Activated CD8-positive, alpha-beta T cell treated with anti-CD3 and anti-CD28 coated beads, Interleukin-2, amount 10 ng/mL, durations not matched to agents 7 days and 5 days (primary cell): Measurements from ENCODE around the gene GLRX2. TPM values are rescaled to one million over a fixed set of nuclear protein-coding genes. Genes with fewer than 3 reads are reported as not detected.
A peak's percentile ranks its signal among the peaks of the same experiment; 100 is the strongest.

ENCODE experiments used
- ATAC-seq: fragments of 150-1000 bp; cut with Tn5 transposase; one replicate; pipeline ENCODE4 v1.10.0; 2021; ENCODE audit warnings: moderate library complexity
- CTCF ChIA-PET: fragments of 350-600 bp; sonication (Branson Sonifier 250); formaldehyde crosslinking; loops from one replicate; lab custom pipeline; 2021; ENCODE audit warnings: antibody characterized with exemption; lab: Charles Lee
- POLR2A ChIA-PET: fragments of 350-600 bp; sonication (Branson Sonifier 250); formaldehyde crosslinking; loops from one replicate; lab custom pipeline; 2021; ENCODE audit warnings: antibody characterized with exemption; lab: Charles Lee
- DNase-seq: peaks from one replicate; pipeline ENCODE4 v3.0.0-alpha.2; 2020
- H3K27ac Mint-ChIP-seq: one replicate; pipeline ENCODE4 v1.8.0; 2021; ENCODE audit warnings: mild to moderate bottlenecking, mixed read lengths
- H3K27me3 Mint-ChIP-seq: one replicate; pipeline ENCODE4 v1.8.0; 2021; ENCODE audit warnings: low read depth, mixed read lengths
- H3K36me3 Mint-ChIP-seq: one replicate; pipeline ENCODE4 v1.8.0; 2021; ENCODE audit warnings: low read depth, mixed read lengths
- H3K4me1 Mint-ChIP-seq: one replicate; pipeline ENCODE4 v1.8.0; 2021; ENCODE audit warnings: low read depth, mixed read lengths
- H3K4me3 Mint-ChIP-seq: one replicate; pipeline ENCODE4 v1.8.0; 2021; ENCODE audit warnings: mild to moderate bottlenecking, mixed read lengths
- H3K9me3 Mint-ChIP-seq: one replicate; pipeline ENCODE4 v1.8.0; 2022; ENCODE audit warnings: mixed read lengths; ENCODE audit not compliant: insufficient read depth
- total RNA-seq, 2 experiments: library from RNA; stranded (reverse); gene quantifications; one replicate each; pipeline ENCODE4 v1.2.3, GENCODE V29; 2021

The GLRX2 gene
- total RNA-seq, 2 experiments from 2014 or later = 18.7 to 21.8 TPM

- H3K4me3 Mint-ChIP-seq = no peak overlapping the region
- H3K27me3 Mint-ChIP-seq = no peaks in the 10 kb centered on the region
- ATAC-seq = no peak
- POLR2A ChIA-PET = interaction anchor here (1.0 kb wide), 1 partner anchor 27 kb away, joined by 3 read pairs; the partner anchor contains the start of gene UCHL5
- no peaks in the 10 kb centered on the region for H3K4me1 Mint-ChIP-seq
- CTCF ChIA-PET = interaction anchor here (1.5 kb wide), 1 partner anchor 17 kb away, joined by 3 read pairs; no protein-coding TSS in a partner anchor
- no peak overlapping the region for H3K27ac Mint-ChIP-seq
- no peak for DNase-seq
- peaks cover 26% of the 10 kb centered on the region for H3K36me3 Mint-ChIP-seq
- H3K9me3 Mint-ChIP-seq = no peaks in the 10 kb centered on the region
Observed at GRCh38 chr1:193086342-193086741, 18.9 kb downstream of the GLRX2 start.

GRCh38 chr1:193085263-193085662 lies 20.0 kb downstream of the GLRX2 start:
- Mint-ChIP-seq H3K4me1 (no peaks in the 10 kb centered on the region), H3K36me3 (peaks cover 29% of the 10 kb centered on the region), H3K9me3 (no peaks in the 10 kb centered on the region), H3K27me3 (no peaks in the 10 kb centered on the region), H3K27ac (no peak overlapping the region), H3K4me3 (no peak overlapping the region)
- POLR2A ChIA-PET = no interaction called here
- no peak for ATAC-seq
- CTCF ChIA-PET = interaction anchor here (1.5 kb wide), 1 partner anchor 15 kb away, joined by 3 read pairs; no protein-coding TSS in a partner anchor
- no peak for DNase-seq

GRCh38 chr1:193083365-193084088 lies 21.7 kb downstream of the GLRX2 start:
- peaks cover 3% of the 10 kb centered on the region for H3K9me3 Mint-ChIP-seq
- ATAC-seq (no peak), DNase-seq (no peak)
- H3K36me3 Mint-ChIP-seq = peaks cover 42% of the 10 kb centered on the region
- H3K27ac Mint-ChIP-seq = no peak overlapping the region
- CTCF ChIA-PET = no interaction called here
- H3K4me1 Mint-ChIP-seq = no peaks in the 10 kb centered on the region
- no peaks in the 10 kb centered on the region for H3K27me3 Mint-ChIP-seq
- POLR2A ChIA-PET = interaction anchor here (0.6 kb wide), 1 partner anchor 177 kb away, joined by 3 read pairs; no protein-coding TSS in a partner anchor
- no peak overlapping the region for H3K4me3 Mint-ChIP-seq

GRCh38 chr1:193079187-193079586 lies 26.0 kb downstream of the GLRX2 start:
- CTCF ChIA-PET = no interaction called here
- ATAC-seq (no peak), DNase-seq (no peak)
- POLR2A ChIA-PET = no interaction called here
- no peaks in the 10 kb centered on the region for H3K4me1 Mint-ChIP-seq
- H3K27ac Mint-ChIP-seq = no peak overlapping the region
- peaks cover 8% of the 10 kb centered on the region for H3K9me3 Mint-ChIP-seq
- H3K36me3 Mint-ChIP-seq = peaks cover 61% of the 10 kb centered on the region
- H3K4me3 Mint-ChIP-seq = no peak overlapping the region
- no peaks in the 10 kb centered on the region for H3K27me3 Mint-ChIP-seq

GRCh38 chr1:193077991-193078390 lies 27.2 kb downstream of the GLRX2 start:
- Mint-ChIP-seq H3K27me3 (no peaks in the 10 kb centered on the region), H3K27ac (no peak overlapping the region), H3K9me3 (peaks cover 8% of the 10 kb centered on the region), H3K36me3 (peaks cover 58% of the 10 kb centered on the region), H3K4me1 (no peaks in the 10 kb centered on the region), H3K4me3 (no peak overlapping the region)
- ATAC-seq = no peak
- ChIA-PET CTCF (no interaction called here), POLR2A (no interaction called here)
- DNase-seq = no peak

- Mint-ChIP-seq H3K27me3 (no peaks in the 10 kb centered on the region), H3K9me3 (no peaks in the 10 kb centered on the region), H3K4me1 (peaks cover 22% of the 10 kb centered on the region), H3K27ac (peak overlapping the region; percentile 80), H3K36me3 (peaks cover 28% of the 10 kb centered on the region), H3K4me3 (peak overlapping the region; percentile 19)
- ChIA-PET POLR2A (interaction anchor here (0.6 to 2.7 kb wide), 2 partner anchors 12 to 1271 kb away, joined by 3 to 11 read pairs; partner anchors contain the start of genes RO60 and UCHL5), CTCF (interaction anchor here (0.6 to 2.4 kb wide), 3 partner anchors 12 to 264 kb away, joined by 3 to 10 read pairs (median 5); partner anchors contain the start of genes RO60 and UCHL5)
- ATAC-seq (peak; percentile 67), DNase-seq (no peak)
Observed at GRCh38 chr1:193070942-193071341, 34.3 kb downstream of the GLRX2 start.

- peak; percentile 47 for ATAC-seq
- peaks cover 24% of the 10 kb centered on the region for H3K36me3 Mint-ChIP-seq
- no peaks in the 10 kb centered on the region for H3K27me3 Mint-ChIP-seq
- peak overlapping the region; percentile 30 for H3K4me3 Mint-ChIP-seq
- ChIA-PET CTCF (interaction anchor here (0.6 to 2.4 kb wide), 4 partner anchors 12 to 264 kb away, joined by 3 to 10 read pairs (median 4); partner anchors contain the start of genes RO60 and UCHL5), POLR2A (interaction anchor here (2.7 kb wide), 1 partner anchor 12 kb away, joined by 11 read pairs; the partner anchor contains the start of genes RO60 and UCHL5)
- DNase-seq = no peak
- H3K27ac Mint-ChIP-seq = peak overlapping the region; percentile 65
- peaks cover 22% of the 10 kb centered on the region for H3K4me1 Mint-ChIP-seq
- no peaks in the 10 kb centered on the region for H3K9me3 Mint-ChIP-seq
Observed at GRCh38 chr1:193070386-193070753, 34.8 kb downstream of the GLRX2 start.

GRCh38 chr1:193069748-193070385 lies 35.3 kb downstream of the GLRX2 start:
- H3K36me3 Mint-ChIP-seq = peaks cover 22% of the 10 kb centered on the region
- peak overlapping the region; percentile 30 for H3K4me3 Mint-ChIP-seq
- DNase-seq (no peak), ATAC-seq (peak; percentile 34)
- peaks cover 22% of the 10 kb centered on the region for H3K4me1 Mint-ChIP-seq
- CTCF ChIA-PET = interaction anchor here (0.6 to 2.4 kb wide), 4 partner anchors 11 to 53 kb away, joined by 3 to 10 read pairs (median 4); partner anchors contain the start of genes RO60 and UCHL5
- H3K27me3 Mint-ChIP-seq = no peaks in the 10 kb centered on the region
- H3K9me3 Mint-ChIP-seq = no peaks in the 10 kb centered on the region
- peak overlapping the region; percentile 65 for H3K27ac Mint-ChIP-seq
- POLR2A ChIA-PET = interaction anchor here (2.7 kb wide), 1 partner anchor 11 kb away, joined by 11 read pairs; the partner anchor contains the start of genes RO60 and UCHL5

GRCh38 chr1:193068013-193068412 lies 37.2 kb downstream of the GLRX2 start:
- POLR2A ChIA-PET = interaction anchor here (0.9 kb wide), 1 partner anchor 9 kb away, joined by 3 read pairs; the partner anchor contains the start of genes RO60 and UCHL5
- CTCF ChIA-PET = no interaction called here
- no peak overlapping the region for H3K27ac Mint-ChIP-seq
- H3K36me3 Mint-ChIP-seq = peaks cover 19% of the 10 kb centered on the region
- DNase-seq (no peak), ATAC-seq (no peak)
- peaks cover 33% of the 10 kb centered on the region for H3K4me1 Mint-ChIP-seq
- H3K9me3 Mint-ChIP-seq = no peaks in the 10 kb centered on the region
- no peaks in the 10 kb centered on the region for H3K27me3 Mint-ChIP-seq
- no peak overlapping the region for H3K4me3 Mint-ChIP-seq

GRCh38 chr1:193066606-193067005 lies 38.6 kb downstream of the GLRX2 start:
- no peak for ATAC-seq
- no peak overlapping the region for H3K27ac Mint-ChIP-seq
- CTCF ChIA-PET = interaction anchor here (0.6 kb wide), 1 partner anchor 315 kb away, joined by 3 read pairs; no protein-coding TSS in a partner anchor
- H3K9me3 Mint-ChIP-seq = no peaks in the 10 kb centered on the region
- no peaks in the 10 kb centered on the region for H3K27me3 Mint-ChIP-seq
- DNase-seq = no peak
- peaks cover 15% of the 10 kb centered on the region for H3K36me3 Mint-ChIP-seq
- POLR2A ChIA-PET = no interaction called here
- H3K4me1 Mint-ChIP-seq = peaks cover 38% of the 10 kb centered on the region
- H3K4me3 Mint-ChIP-seq = no peak overlapping the region

GRCh38 chr1:193065954-193066353 lies 39.3 kb downstream of the GLRX2 start:
- no peak overlapping the region for H3K27ac Mint-ChIP-seq
- H3K4me3 Mint-ChIP-seq = no peak overlapping the region
- ATAC-seq (no peak), DNase-seq (no peak)
- ChIA-PET CTCF (no interaction called here), POLR2A (no interaction called here)
- H3K27me3 Mint-ChIP-seq = no peaks in the 10 kb centered on the region
- peaks cover 40% of the 10 kb centered on the region for H3K4me1 Mint-ChIP-seq
- peaks cover 15% of the 10 kb centered on the region for H3K36me3 Mint-ChIP-seq
- H3K9me3 Mint-ChIP-seq = no peaks in the 10 kb centered on the region
